Calu3 (cell line): ENCODE results near the gene RTN4R. TPM values are rescaled to one million over a fixed set of nuclear protein-coding genes. Genes with fewer than 3 reads are reported as not detected.

Experiments
- BruUV-seq: library from RNA; stranded (reverse); fragments of 400-500 nt; replicated peaks from 2 replicates; lab custom pipeline; 2021; lab: Mats Ljungman, UMichigan
- CTCF ChIA-PET: fragments of 300-600 bp; sonication (Branson Sonifier 250); formaldehyde crosslinking; loops from one replicate; lab custom pipeline; 2022; ENCODE audit warnings: antibody characterized with exemption; lab: Charles Lee
- DNase-seq: peaks from one replicate; pipeline ENCODE4 v3.0.0; 2022
- H3K27ac Mint-ChIP-seq: one replicate; pipeline ENCODE4 v1.8.0; 2022; ENCODE audit warnings: mixed read lengths; ENCODE audit not compliant: unreplicated experiment
- H3K27me3 Mint-ChIP-seq: one replicate; pipeline ENCODE4 v1.8.0; 2022; ENCODE audit warnings: mixed read lengths; ENCODE audit not compliant: unreplicated experiment
- H3K36me3 Mint-ChIP-seq: one replicate; pipeline ENCODE4 v1.8.0; 2022; ENCODE audit warnings: mild to moderate bottlenecking, moderate library complexity, mixed read lengths; ENCODE audit not compliant: insufficient read depth, unreplicated experiment
- H3K4me1 Mint-ChIP-seq: one replicate; pipeline ENCODE4 v1.8.0; 2022; ENCODE audit warnings: mild to moderate bottlenecking, low read depth, mixed read lengths; ENCODE audit not compliant: unreplicated experiment
- H3K4me3 Mint-ChIP-seq: one replicate; pipeline ENCODE4 v1.8.0; 2022; ENCODE audit warnings: mild to moderate bottlenecking, low read depth, moderate library complexity, mixed read lengths; ENCODE audit not compliant: unreplicated experiment
- H3K9me3 Mint-ChIP-seq: one replicate; pipeline ENCODE4 v1.8.0; 2022; ENCODE audit warnings: low read depth, mixed read lengths; ENCODE audit not compliant: unreplicated experiment
- CTCF ChIP-seq: fragments of 200-600 bp; IDR thresholded peaks from one replicate; pipeline ENCODE4 v1.8.0; 2022; ENCODE audit warnings: antibody characterized with exemption; ENCODE audit not compliant: unreplicated experiment
- intact Hi-C: fragments of 100-400 bp; cut with micrococcal nuclease; formaldehyde crosslinking; loops from one replicate; pipeline ENCODE4 v1.10.0; 2022; ENCODE audit not compliant: unreplicated experiment
- total RNA-seq: library from RNA; stranded (reverse); gene quantifications from 2 replicates; pipeline ENCODE4 v1.2.3, GENCODE V29; 2022

RTN4R gene
- total RNA-seq, 1 experiment from 2014 or later, result 4.1 TPM

DNA sequence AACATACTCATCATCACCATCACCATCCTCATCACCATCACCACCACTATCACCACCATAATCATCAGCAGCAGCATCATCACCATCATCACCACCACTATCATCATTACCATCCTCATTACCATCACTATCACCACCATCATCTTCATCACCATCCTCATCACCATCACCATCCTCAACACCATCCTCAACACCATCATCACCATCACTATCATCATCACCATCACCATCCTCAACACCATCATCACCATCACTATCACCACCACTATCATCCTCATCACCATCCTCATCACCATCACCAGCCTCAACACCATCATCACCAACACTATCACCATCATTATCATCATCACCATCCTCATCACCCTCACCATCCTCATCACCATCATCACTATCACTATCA lies 16.6 kb downstream of the RTN4R start:
- no peak for TF ChIP-seq CTCF
- no peak for DNase-seq
- Mint-ChIP-seq H3K27me3 (no peaks in the 10 kb centered on the region), H3K27ac (no peak overlapping the region), H3K36me3 (no peaks in the 10 kb centered on the region), H3K4me1 (no peaks in the 10 kb centered on the region), H3K4me3 (no peak overlapping the region), H3K9me3 (no peaks in the 10 kb centered on the region)
- intact Hi-C loops, result no loop called here
- no TSS peak for BruUV-seq
- CTCF ChIA-PET, result no interaction called here

DNA sequence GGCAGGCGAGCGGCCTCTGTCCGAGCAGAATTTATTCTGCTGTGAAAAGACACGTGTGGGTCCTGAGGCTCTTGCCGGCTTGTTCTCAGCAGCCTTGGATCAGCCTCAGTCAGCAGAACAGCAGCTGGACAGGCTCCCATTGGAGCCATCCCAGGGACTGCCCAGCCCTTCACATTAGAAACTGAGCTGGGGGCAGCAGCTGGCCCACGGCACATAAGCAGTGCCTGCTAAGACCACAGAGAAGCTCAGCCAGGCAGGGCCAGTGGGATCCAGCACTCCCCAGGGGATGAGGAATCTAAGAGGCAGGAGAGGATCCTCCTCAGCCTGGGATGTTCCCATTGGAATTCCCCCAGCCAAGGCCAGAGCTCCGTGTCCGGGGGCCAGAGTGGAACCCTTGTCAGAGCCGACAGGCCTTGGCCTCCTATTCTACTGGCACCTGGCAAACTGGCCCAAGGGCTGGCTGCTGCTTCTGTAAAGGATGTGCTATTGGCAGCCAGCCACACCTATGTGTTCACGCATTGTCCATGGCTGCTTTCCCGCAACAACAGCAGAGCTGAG lies 18.2 kb downstream of the RTN4R start:
- CTCF ChIA-PET, result no interaction called here
- Mint-ChIP-seq H3K4me3 (no peak overlapping the region), H3K4me1 (no peaks in the 10 kb centered on the region), H3K27me3 (no peaks in the 10 kb centered on the region), H3K9me3 (no peaks in the 10 kb centered on the region), H3K36me3 (no peaks in the 10 kb centered on the region), H3K27ac (no peak overlapping the region)
- no peak for TF ChIP-seq CTCF
- DNase-seq, result no peak
- intact Hi-C loops, result no loop called here
- no TSS peak for BruUV-seq

DNA sequence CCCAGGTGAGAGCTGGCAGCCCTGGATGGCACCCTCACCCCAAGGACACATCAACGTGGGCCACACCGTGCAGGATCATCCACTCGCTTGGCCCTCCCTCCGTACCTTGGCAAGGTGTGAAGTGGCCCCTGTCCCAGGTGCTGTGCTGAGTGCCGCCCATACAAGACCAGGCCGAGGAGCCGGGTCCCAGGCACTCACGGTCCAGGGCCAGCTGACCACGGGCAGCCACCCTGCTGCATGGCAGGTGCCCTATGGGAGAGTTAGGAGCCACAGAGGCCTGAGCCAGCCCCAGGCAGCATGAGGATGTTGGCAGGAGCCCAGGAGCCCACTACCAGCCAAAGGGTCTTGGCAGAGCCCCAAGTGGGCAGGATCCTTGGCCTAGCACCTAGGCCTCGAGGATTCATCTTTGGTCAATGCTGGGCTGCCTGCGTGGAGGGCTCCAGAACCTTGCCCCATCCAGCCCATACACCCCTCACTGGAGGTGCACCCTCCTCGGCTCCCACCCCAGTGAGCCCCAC lies 19.6 kb downstream of the RTN4R start:
- Mint-ChIP-seq H3K4me3 (no peak overlapping the region), H3K9me3 (no peaks in the 10 kb centered on the region), H3K36me3 (no peaks in the 10 kb centered on the region), H3K27me3 (no peaks in the 10 kb centered on the region), H3K27ac (no peak overlapping the region), H3K4me1 (no peaks in the 10 kb centered on the region)
- CTCF ChIA-PET, result no interaction called here
- no TSS peak for BruUV-seq
- intact Hi-C loops, result no loop called here
- TF ChIP-seq CTCF, result no peak
- DNase-seq, result no peak

DNA sequence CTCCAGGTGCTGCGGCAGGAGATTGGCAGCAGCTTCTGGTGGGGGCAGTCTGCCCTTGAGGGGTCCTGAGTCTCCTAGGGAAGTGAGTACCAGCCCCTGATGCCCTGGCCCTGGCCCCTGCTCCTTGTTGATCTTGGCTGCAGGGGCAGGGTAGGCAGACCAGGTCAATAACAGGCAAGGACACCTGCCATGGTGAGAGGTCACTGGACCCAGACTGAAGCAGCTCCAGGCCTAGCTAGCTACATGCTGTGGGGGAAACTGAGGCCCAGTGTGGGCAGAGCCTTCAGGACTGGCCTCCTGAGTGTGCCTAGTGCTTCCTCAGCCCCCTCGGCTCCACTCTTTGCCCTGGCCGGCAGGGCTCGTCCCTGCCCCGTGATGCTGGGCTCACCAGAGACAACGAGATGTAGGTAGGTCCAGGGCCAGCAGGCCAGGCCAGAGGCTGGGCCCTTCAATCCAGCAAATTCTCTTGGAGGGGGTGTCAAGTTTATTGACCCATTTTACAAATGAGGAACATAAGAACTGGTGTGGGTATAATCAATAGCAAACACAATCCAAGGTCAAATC lies 20.4 kb downstream of the RTN4R start:
- no peak for DNase-seq
- H3K36me3 Mint-ChIP-seq, result no peaks in the 10 kb centered on the region
- no peak overlapping the region for H3K4me3 Mint-ChIP-seq
- H3K4me1 Mint-ChIP-seq, result no peaks in the 10 kb centered on the region
- no peak for TF ChIP-seq CTCF
- H3K27me3 Mint-ChIP-seq, result no peaks in the 10 kb centered on the region
- intact Hi-C loops, result no loop called here
- H3K9me3 Mint-ChIP-seq, result no peaks in the 10 kb centered on the region
- no TSS peak for BruUV-seq
- H3K27ac Mint-ChIP-seq, result no peak overlapping the region
- CTCF ChIA-PET, result interaction anchor here (0.8 kb wide), 1 partner anchor 59 kb away, joined by 3 read pairs; no protein-coding TSS in a partner anchor
